GM12878 (cell line): ENCODE results near the gene PPARD. TPM values are rescaled to one million over a fixed set of nuclear protein-coding genes. Genes with fewer than 3 reads are reported as not detected.

Source experiments
- ATAC-seq: fragments of 200-7000 bp; cut with Tn5 transposase; 3 replicates; pipeline ENCODE4 v1.9.1; 2020; ENCODE audit warnings: mild to moderate bottlenecking, moderate library complexity
- BruUV-seq: library from RNA; stranded (reverse); fragments of 400-500 nt; replicated peaks from 2 replicates; lab custom pipeline; 2021; lab: Mats Ljungman, UMichigan
- CTCF ChIA-PET: fragments of 300-600 bp; sonication (Branson Sonifier 250); formaldehyde crosslinking; extraction: SDS; loops from one replicate; lab custom pipeline; 2021; ENCODE audit warnings: inconsistent platforms; lab: Yijun Ruan, JAX
- POLR2A ChIA-PET: fragments of 350-600 bp; formaldehyde crosslinking; extraction: SDS; loops from one replicate; lab custom pipeline; 2021; ENCODE audit warnings: inconsistent platforms; lab: Charles Lee
- RAD21 ChIA-PET: fragments of 300-600 bp; sonication (Branson Sonifier 250); formaldehyde crosslinking; loops from one replicate; lab custom pipeline; 2023; ENCODE audit warnings: antibody characterized with exemption; ENCODE audit not compliant: unreplicated experiment; lab: Charles Lee
- SMC1A ChIA-PET: fragments of 300-600 bp; sonication (Branson Sonifier 250); formaldehyde crosslinking; loops from one replicate; lab custom pipeline; 2023; ENCODE audit not compliant: unreplicated experiment, uncharacterized antibody; lab: Charles Lee
- DNase-seq: peaks from one replicate; pipeline ENCODE4 v3.0.0-alpha.2; 2011; ENCODE audit warnings: low read depth, low spot score
- FAIRE-seq: peaks from 3 replicates; lab custom pipeline; 2011; peaks lifted over from hg19 to GRCh38; lab: Jason Lieb, UNC
- H2AFZ ChIP-seq: 2 replicates; pipeline ENCODE4 v1.6.0; 2011; ENCODE audit warnings: low read depth, low read length, control low read depth; ENCODE audit not compliant: control insufficient read depth
- H3K27ac ChIP-seq: 2 replicates; pipeline ENCODE4 v1.5.1; 2011; ENCODE audit warnings: control low read depth; ENCODE audit not compliant: control insufficient read depth, insufficient read depth
- H3K27me3 ChIP-seq, 2 experiments: replicated peaks in 1 of 2; 2 replicates each; pipeline versions ENCODE4 v1.6.0 to v1.6.1; 2011; ENCODE audit warnings: low read length in 1 of 2; ENCODE audit not compliant: control insufficient read depth in 2 of 2, insufficient read depth in 2 of 2
- H3K36me3 ChIP-seq, 2 experiments: 2 replicates each; pipeline ENCODE4 v1.5.1; 2011; ENCODE audit warnings: low read length in 1 of 2; ENCODE audit not compliant: control insufficient read depth in 2 of 2, insufficient read depth in 2 of 2
- H3K4me1 ChIP-seq: 2 replicates; pipeline ENCODE4 v1.6.1; 2011; ENCODE audit warnings: mild to moderate bottlenecking, low read length, moderate library complexity, mixed read lengths; ENCODE audit not compliant: control insufficient read depth, insufficient read depth
- H3K4me2 ChIP-seq: 2 replicates; pipeline ENCODE4 v1.6.0; 2011; ENCODE audit warnings: control low read depth; ENCODE audit not compliant: control insufficient read depth, insufficient read depth
- H3K4me3 ChIP-seq: fragments of 200-600 bp; sonication (generic); 2 replicates; pipeline ENCODE4 v1.5.1; 2016
- H3K79me2 ChIP-seq: 2 replicates; pipeline ENCODE4 v1.6.0; 2011; ENCODE audit warnings: low read length; ENCODE audit not compliant: control insufficient read depth, insufficient read depth
- H3K9ac ChIP-seq: 2 replicates; pipeline ENCODE4 v1.8.0; 2011; ENCODE audit warnings: low read length, control low read depth, mixed read lengths; ENCODE audit not compliant: control insufficient read depth, insufficient read depth
- H3K9me3 ChIP-seq: replicated peaks from 3 replicates; pipeline ENCODE4 v1.5.1; 2011; ENCODE audit warnings: mild to moderate bottlenecking, low read length; ENCODE audit not compliant: control insufficient read depth, insufficient read depth
- H4K20me1 ChIP-seq: 2 replicates; pipeline ENCODE4 v1.6.0; 2011; ENCODE audit not compliant: control insufficient read depth, insufficient read depth
- ATF2 ChIP-seq: IDR thresholded peaks from 2 replicates; pipeline ENCODE4 v1.6.1; 2012; ENCODE audit warnings: low read length, inconsistent platforms
- CBX3 ChIP-seq: fragments of 200-600 bp; sonication (generic); IDR thresholded peaks from 2 replicates; pipeline ENCODE4 v1.6.1; 2016; ENCODE audit warnings: low read depth, borderline replicate concordance
- CEBPZ ChIP-seq: fragments of 150-350 bp; IDR thresholded peaks from 2 replicates; pipeline ENCODE4 v1.6.1; 2016; ENCODE audit warnings: low read depth, low read length
- CUX1 ChIP-seq: IDR thresholded peaks from 2 replicates; pipeline ENCODE4 v1.6.1; 2012; ENCODE audit warnings: improper control_type of control experiment, low read depth, low read length; ENCODE audit not compliant: insufficient replicate concordance
- PML ChIP-seq: IDR thresholded peaks from 2 replicates; pipeline ENCODE4 v1.6.1; 2012; ENCODE audit warnings: low read length, inconsistent platforms
- POLR2AphosphoS2 ChIP-seq: IDR thresholded peaks from 2 replicates; pipeline ENCODE4 v1.6.1; 2011; ENCODE audit warnings: low read depth, mild to moderate bottlenecking, low read length, improper control_type of control experiment, moderate library complexity
- RELB ChIP-seq: fragments of 450-650 bp; IDR thresholded peaks from 2 replicates; pipeline ENCODE4 v1.6.1; 2017; ENCODE audit warnings: low read depth, mild to moderate bottlenecking, moderate library complexity
- SKIL ChIP-seq: fragments of 450-650 bp; IDR thresholded peaks from 2 replicates; pipeline ENCODE4 v1.6.1; 2017; ENCODE audit warnings: mild to moderate bottlenecking, low read depth, inconsistent platforms; ENCODE audit not compliant: poor library complexity, severe bottlenecking
- SRF ChIP-seq, 2 experiments: IDR thresholded peaks; 2 replicates each; pipeline ENCODE4 v1.6.1; 2011; ENCODE audit warnings: low read depth in 2 of 2, low read length in 2 of 2, mild to moderate bottlenecking in 1 of 2, moderate library complexity in 1 of 2
- WRNIP1 ChIP-seq: IDR thresholded peaks from 2 replicates; pipeline ENCODE4 v1.6.1; 2011; ENCODE audit warnings: low read depth, low read length, improper control_type of control experiment, borderline replicate concordance
- WGBS: methylation state at CpG from one replicate; pipeline ENCODE4 v1.1.6; 2016; ENCODE audit warnings: low lambda C conversion rate; ENCODE audit not compliant: insufficient replicate concordance, insufficient coverage; ENCODE audit errors: missing lambda C conversion rate; 5-methylcytosine and 5-hydroxymethylcytosine counted together
- in situ Hi-C: fragments of 300-500 bp; cut with MboI; formaldehyde crosslinking; loops from 9 replicates; pipeline ENCODE4 v1.14.3; 2018; ENCODE audit warnings: mixed read lengths
- intact Hi-C: fragments of 100-400 bp; cut with micrococcal nuclease; formaldehyde crosslinking; loops from one replicate; pipeline ENCODE4 v1.14.2; 2022; ENCODE audit not compliant: unreplicated experiment
- polyA plus RNA-seq, 11 experiments: library from polyadenylated mRNA; depleted of rRNA in 4 of 11; unstranded in 6 of 11; stranded (reverse) in 5 of 11; fragments of >200 nt; fragmentation: Nextera tagmentation in 4 of 11; fragmentation: Illumina TruSeq in 1 of 11; extraction: Ambion mirVana in 4 of 11; extraction: Trizol in 1 of 11; gene quantifications; 1 replicate in 1 of 11; 2 replicates in 10 of 11; pipeline versions ENCODE4 v1.2.1 to v1.2.3, GENCODE V29; 2011 to 2016; ENCODE audit warnings: inconsistent platforms in 2 of 11, missing spikeins in 2 of 11, low read depth in 1 of 11
- total RNA-seq, 4 experiments: library from RNA; depleted of rRNA in 3 of 4; stranded (reverse); fragments of >200 nt in 3 of 4; fragmentation: Illumina TruSeq in 1 of 4; extraction: Trizol in 1 of 4; gene quantifications; 2 replicates each; pipeline versions ENCODE4 v1.2.1 to v1.2.3, GENCODE V29; 2013 to 2021

The PPARD gene
- total and polyA plus RNA-seq, 10 of the 15 experiments (the other 5 are each of a cell fraction or from before 2014, with no cell fraction given), result 0.05 to 12.6 (median 6.7) TPM

GRCh38 chr6:35410131-35410530 is 67.8 kb downstream of the PPARD start:
- peaks cover 5% of the 10 kb centered on the region for H3K4me1 ChIP-seq
- H3K4me2 ChIP-seq, result no peak overlapping the region
- H3K79me2 ChIP-seq, result no peaks in the 10 kb centered on the region
- DNase-seq (no peak), ATAC-seq (no peak), FAIRE-seq (no peak)
- ChIA-PET CTCF (no interaction called here), RAD21 (no interaction called here), POLR2A (no interaction called here), SMC1A (no interaction called here)
- no peak overlapping the region for H3K9ac ChIP-seq
- no peak overlapping the region for H3K27ac ChIP-seq
- H3K27me3 ChIP-seq, result no peaks in the 10 kb centered on the region
- in situ Hi-C loops (no loop called here), intact Hi-C loops (no loop called here)
- no TSS peak for BruUV-seq
- peaks cover 1 to 6% of the 10 kb centered on the region in 2 experiments; a peak in 3 of 4 replicates for H3K36me3 ChIP-seq
- H3K9me3 ChIP-seq, result no peaks in the 10 kb centered on the region
- H3K4me3 ChIP-seq, result no peak overlapping the region
- 73% methylated on average over 3 of the region's 3 CpGs for WGBS
- H4K20me1 ChIP-seq, result no peaks in the 10 kb centered on the region
- no peak overlapping the region for H2AFZ ChIP-seq
- TF ChIP-seq WRNIP1 (no peak), CEBPZ (no peak), RELB (no peak), CBX3 (no peak), POLR2AphosphoS2 (no peak), PML (no peak), CUX1 (no peak), SKIL (no peak), ATF2 (no peak), SRF (IDR thresholded peaks at IDR 0.05; ENCODE audit: low read depth in 2 of 2, low read length in 2 of 2) (no peak)
